SK-N-SH (cell line): Measurements from ENCODE around the gene PRMT7. TPM values are rescaled to one million over a fixed set of nuclear protein-coding genes. Genes with fewer than 3 reads are reported as not detected.

Experiments
- CTCF ChIA-PET: fragments of 300-600, 350-600 bp; formaldehyde crosslinking; extraction: SDS; loops from one replicate; lab custom pipeline; 2021; lab: Yijun Ruan, JAX
- POLR2A ChIA-PET: fragments of 350-600 bp; sonication (Branson Sonifier 250); formaldehyde crosslinking; extraction: SDS; loops from one replicate; lab custom pipeline; 2020; ENCODE audit warnings: antibody characterized with exemption, inconsistent platforms; lab: Yijun Ruan, JAX
- DNase-seq: peaks from one replicate; pipeline ENCODE4 v3.0.0; 2012
- H2AFZ ChIP-seq: fragments of 200-600 bp; sonication (generic); 2 replicates; pipeline ENCODE4 v1.8.1; 2016; ENCODE audit warnings: antibody characterized with exemption, mild to moderate bottlenecking, low read depth
- H3F3A ChIP-seq: fragments of 200-600 bp; sonication (generic); replicated peaks from 2 replicates; pipeline ENCODE3; 2016; ENCODE audit warnings: antibody characterized with exemption, mild to moderate bottlenecking; ENCODE audit not compliant: insufficient read depth
- H3K27ac ChIP-seq, 2 experiments: fragments of 200-500 bp in 1 of 2; fragments of 200-600 bp in 1 of 2; sonication (Bioruptor generic) in 1 of 2; sonication (generic), shearing (Covaris generic) in 1 of 2; 2 replicates each; pipeline versions ENCODE4 v1.5.1 to v1.6.1; 2014 to 2016; ENCODE audit warnings: low read depth in 2 of 2, inconsistent platforms in 1 of 2, low read length in 1 of 2, mild to moderate bottlenecking in 1 of 2, mixed read lengths in 1 of 2
- H3K27me3 ChIP-seq: fragments of 200-600 bp; sonication (generic), shearing (Covaris generic); 2 replicates; pipeline ENCODE4 v1.6.1; 2016; ENCODE audit warnings: mixed run types; ENCODE audit not compliant: insufficient read depth
- H3K36me3 ChIP-seq, 2 experiments: fragments of 200-500 bp in 1 of 2; fragments of 200-600 bp in 1 of 2; sonication (Bioruptor generic) in 1 of 2; sonication (generic) in 1 of 2; replicated peaks in 1 of 2; 2 replicates each; pipeline versions ENCODE3 to v1.5.1; 2014 to 2016; ENCODE audit warnings: low read length in 1 of 2, mild to moderate bottlenecking in 1 of 2; ENCODE audit not compliant: insufficient read depth in 2 of 2, control insufficient read depth in 1 of 2
- H3K4me1 ChIP-seq, 2 experiments: fragments of 200-500 bp in 1 of 2; fragments of 200-600 bp in 1 of 2; sonication (Bioruptor generic) in 1 of 2; sonication (generic), shearing (Covaris generic) in 1 of 2; 2 replicates each; pipeline versions ENCODE4 v1.5.1 to v1.6.1; 2014 to 2016; ENCODE audit warnings: low read depth in 1 of 2, low read length in 1 of 2, mixed run types in 1 of 2; ENCODE audit not compliant: insufficient read depth in 2 of 2, control insufficient read depth in 1 of 2
- H3K4me2 ChIP-seq: fragments of 200-600 bp; sonication (generic), shearing (Covaris generic); 2 replicates; pipeline ENCODE4 v1.6.1; 2017; ENCODE audit warnings: mixed run types
- H3K4me3 ChIP-seq, 2 experiments: fragments of 200-500 bp in 1 of 2; fragments of 200-600 bp in 1 of 2; sonication (Bioruptor generic) in 1 of 2; sonication (generic), shearing (Covaris generic) in 1 of 2; 2 replicates each; pipeline versions ENCODE4 v1.5.1 to v1.8.1; 2014 to 2016; ENCODE audit warnings: low read depth in 2 of 2, inconsistent platforms in 1 of 2, low read length in 1 of 2, mild to moderate bottlenecking in 1 of 2, mixed read lengths in 1 of 2, moderate library complexity in 1 of 2
- H3K79me2 ChIP-seq: fragments of 200-600 bp; sonication (generic); 2 replicates; pipeline ENCODE4 v1.8.1; 2017; ENCODE audit warnings: mild to moderate bottlenecking; ENCODE audit not compliant: insufficient read depth
- H3K9ac ChIP-seq: fragments of 200-600 bp; sonication (generic); 2 replicates; pipeline ENCODE4 v1.6.1; 2017; ENCODE audit warnings: mixed run types
- H3K9me2 ChIP-seq: fragments of 200-600 bp; sonication (generic); 2 replicates; pipeline ENCODE4 v1.6.1; 2017; ENCODE audit warnings: mixed run types
- H3K9me3 ChIP-seq: fragments of 200-600 bp; sonication (generic); 2 replicates; pipeline ENCODE4 v1.6.1; 2017; ENCODE audit warnings: mixed run types, mild to moderate bottlenecking, moderate library complexity
- H4K20me1 ChIP-seq: fragments of 200-600 bp; sonication (generic); 2 replicates; pipeline ENCODE4 v1.6.1; 2017; ENCODE audit warnings: mild to moderate bottlenecking, mixed run types; ENCODE audit not compliant: insufficient read depth
- ELF1 ChIP-seq: IDR thresholded peaks from 2 replicates; pipeline ENCODE4 v1.4.0; 2012
- FOXJ3 ChIP-seq: sonication (generic); formaldehyde crosslinking; IDR thresholded peaks from 2 replicates; pipeline ENCODE4 v1.5.1; 2020; ENCODE audit warnings: mild to moderate bottlenecking, missing genetic modification reagents
- FOXM1 ChIP-seq: IDR thresholded peaks from 2 replicates; pipeline ENCODE4 v1.4.0; 2012; ENCODE audit warnings: low read depth, mild to moderate bottlenecking
- GABPA ChIP-seq: IDR thresholded peaks from 2 replicates; pipeline ENCODE4 v1.4.0; 2012; ENCODE audit warnings: low read depth, mild to moderate bottlenecking
- JUND ChIP-seq: IDR thresholded peaks from 2 replicates; pipeline ENCODE4 v1.4.0; 2012
- MXI1 ChIP-seq: IDR thresholded peaks from 2 replicates; pipeline ENCODE4 v1.6.1; 2012; ENCODE audit warnings: mild to moderate bottlenecking, low read depth, low read length, improper control_type of control experiment
- NRF1 ChIP-seq: IDR thresholded peaks from 2 replicates; pipeline ENCODE4 v1.6.1; 2012; ENCODE audit warnings: low read depth, mild to moderate bottlenecking, low read length
- RXRA ChIP-seq: IDR thresholded peaks from 2 replicates; pipeline ENCODE4 v1.4.0; 2012; ENCODE audit warnings: low read depth, mild to moderate bottlenecking, borderline replicate concordance
- SIN3A ChIP-seq: IDR thresholded peaks from 2 replicates; pipeline ENCODE4 v1.6.1; 2012; ENCODE audit warnings: low read depth, mild to moderate bottlenecking, low read length, moderate library complexity, borderline replicate concordance
- TEAD4 ChIP-seq: IDR thresholded peaks from 2 replicates; pipeline ENCODE4 v1.4.0; 2012; ENCODE audit warnings: mild to moderate bottlenecking, borderline replicate concordance; ENCODE audit not compliant: insufficient read depth
- WGBS: methylation state at CpG from one replicate; pipeline ENCODE4 v1.1.6; 2017; ENCODE audit warnings: low lambda C conversion rate; 5-methylcytosine and 5-hydroxymethylcytosine counted together
- polyA plus RNA-seq, 3 experiments: library from polyadenylated mRNA; depleted of rRNA; stranded (reverse); fragments of >200 nt; gene quantifications; 2 replicates each; pipeline ENCODE4 v1.2.3, GENCODE V29; 2012
- TF ChIP-seq, protein P1 (sequence below): fragments of 200-600 bp; sonication (generic); IDR thresholded peaks from 2 replicates; pipeline ENCODE4 v1.6.1; 2017; ENCODE audit warnings: antibody characterized with exemption, mild to moderate bottlenecking, moderate library complexity

Gene PRMT7
- polyA plus RNA-seq, 1 of the 3 experiments (the other 2 are of a cell fraction) = 46.0 TPM

DNA sequence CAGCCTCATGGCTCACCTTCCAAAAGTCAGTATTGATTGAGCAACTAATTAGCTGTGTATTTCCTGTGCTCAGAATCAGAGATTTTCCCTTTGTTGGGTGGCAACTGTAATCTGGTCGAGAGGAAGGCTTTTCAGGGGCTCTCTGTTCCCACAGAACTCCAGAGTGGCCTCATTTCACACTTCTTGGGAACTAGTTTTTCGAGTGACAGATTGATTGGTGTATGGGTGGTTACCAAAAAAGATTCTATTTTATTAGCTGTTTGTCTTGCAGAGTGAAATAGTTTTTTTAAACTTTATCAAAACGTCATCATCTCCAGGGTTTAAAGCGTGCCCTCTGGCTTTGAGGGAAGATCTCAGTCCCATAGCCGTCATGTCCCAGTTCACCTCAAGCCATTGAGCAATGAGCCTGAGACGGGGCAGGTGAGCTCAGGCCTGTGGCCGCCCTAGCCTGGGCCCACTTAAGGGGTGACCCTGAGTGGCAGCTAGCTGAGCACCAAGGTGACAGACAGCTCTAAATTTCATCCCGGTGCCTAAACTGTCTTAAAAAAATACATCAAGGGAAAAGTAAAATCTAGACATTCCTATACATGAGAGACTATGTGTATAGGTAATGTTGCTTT, 84.5 kb downstream of the PRMT7 start (continued):
- TF ChIP-seq, protein P1, sequence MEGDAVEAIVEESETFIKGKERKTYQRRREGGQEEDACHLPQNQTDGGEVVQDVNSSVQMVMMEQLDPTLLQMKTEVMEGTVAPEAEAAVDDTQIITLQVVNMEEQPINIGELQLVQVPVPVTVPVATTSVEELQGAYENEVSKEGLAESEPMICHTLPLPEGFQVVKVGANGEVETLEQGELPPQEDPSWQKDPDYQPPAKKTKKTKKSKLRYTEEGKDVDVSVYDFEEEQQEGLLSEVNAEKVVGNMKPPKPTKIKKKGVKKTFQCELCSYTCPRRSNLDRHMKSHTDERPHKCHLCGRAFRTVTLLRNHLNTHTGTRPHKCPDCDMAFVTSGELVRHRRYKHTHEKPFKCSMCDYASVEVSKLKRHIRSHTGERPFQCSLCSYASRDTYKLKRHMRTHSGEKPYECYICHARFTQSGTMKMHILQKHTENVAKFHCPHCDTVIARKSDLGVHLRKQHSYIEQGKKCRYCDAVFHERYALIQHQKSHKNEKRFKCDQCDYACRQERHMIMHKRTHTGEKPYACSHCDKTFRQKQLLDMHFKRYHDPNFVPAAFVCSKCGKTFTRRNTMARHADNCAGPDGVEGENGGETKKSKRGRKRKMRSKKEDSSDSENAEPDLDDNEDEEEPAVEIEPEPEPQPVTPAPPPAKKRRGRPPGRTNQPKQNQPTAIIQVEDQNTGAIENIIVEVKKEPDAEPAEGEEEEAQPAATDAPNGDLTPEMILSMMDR = no peak
- TF ChIP-seq GABPA (no peak), FOXJ3 (CRISPR knock-in tag) (no peak), MXI1 (no peak), ELF1 (no peak), TEAD4 (no peak)

DNA sequence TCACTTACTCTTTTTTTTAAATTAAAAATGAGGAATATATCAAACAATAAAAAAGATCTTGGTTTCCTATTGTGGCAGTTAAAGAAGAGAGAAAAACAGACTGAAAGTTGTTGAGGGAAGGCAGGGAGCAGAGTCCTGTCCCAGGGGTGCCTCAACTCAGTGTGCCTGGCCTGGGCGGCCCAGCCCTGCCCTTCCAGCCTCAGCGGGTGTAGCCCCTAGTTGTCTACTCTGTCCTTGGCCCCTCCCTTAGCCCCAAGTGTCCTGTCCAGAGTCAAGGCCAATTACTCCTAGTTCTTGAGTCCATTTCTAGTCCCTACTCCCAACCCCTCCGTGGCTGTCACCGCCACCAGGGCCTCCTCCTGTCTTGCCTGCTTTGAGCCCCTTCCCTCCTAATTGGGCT, 85.0 kb downstream of the PRMT7 start:
- 86% methylated on average over 2 of the region's 4 CpGs for WGBS
- POLR2A ChIA-PET = interaction anchor here (0.5 to 0.9 kb wide), 2 partner anchors 11 to 35 kb away, joined by 3 to 4 read pairs; no protein-coding TSS in a partner anchor
- DNase-seq = no peak

More for the DNA sequence above, 85.0 kb downstream of the PRMT7 start:
- H3K4me3 ChIP-seq = no peak overlapping the region
- no peaks in the 10 kb centered on the region; the same call in 1 of the 2 replicates for H3K27me3 ChIP-seq
- TF ChIP-seq JUND (no peak), SIN3A (no peak), FOXJ3 (CRISPR knock-in tag) (no peak), GABPA (no peak), FOXM1 (no peak), NRF1 (no peak), RXRA (no peak)
- TF ChIP-seq, protein P1 = no peak
- H3K79me2 ChIP-seq = no peaks in the 10 kb centered on the region
- H3K9me2 ChIP-seq = no peaks in the 10 kb centered on the region
- CTCF ChIA-PET = interaction anchor here (0.8 to 3.8 kb wide), 23 partner anchors 9 to 404 kb away, joined by 3 to 24 read pairs (median 4); no protein-coding TSS in a partner anchor
- no peaks in the 10 kb centered on the region for H3K9me3 ChIP-seq
- no peaks in the 10 kb centered on the region for H3K36me3 ChIP-seq
- no peaks in the 10 kb centered on the region for H3F3A ChIP-seq
- H4K20me1 ChIP-seq = no peaks in the 10 kb centered on the region
- no peak overlapping the region for H3K27ac ChIP-seq
- H3K4me2 ChIP-seq = no peak overlapping the region
- H2AFZ ChIP-seq = no peak overlapping the region
- H3K4me1 ChIP-seq = peaks cover 0 to 14% of the 10 kb centered on the region in 2 experiments; a peak in 1 of 4 replicates
- H3K9ac ChIP-seq = no peak overlapping the region
